HEK293 (cell line): ENCODE results near the gene IGFBP7.

Experiments used
- PBX3 ChIP-seq: sonication (generic); formaldehyde crosslinking; IDR thresholded peaks from 2 replicates; pipeline ENCODE4 v1.8.1; 2022; ENCODE audit warnings: mild to moderate bottlenecking, moderate library complexity, missing genetic modification reagents
- ZFP41 ChIP-seq: fragments of 450-650 bp; formaldehyde crosslinking; IDR thresholded peaks from 2 replicates; pipeline ENCODE4 v1.5.1; 2016; ENCODE audit warnings: missing biosample characterization, missing genetic modification characterization, borderline replicate concordance
- ZNF426 ChIP-seq: fragments of 450-650 bp; formaldehyde crosslinking; IDR thresholded peaks from 2 replicates; pipeline ENCODE4 v1.5.1; 2017; ENCODE audit warnings: missing biosample characterization, missing genetic modification characterization, mild to moderate bottlenecking, inconsistent platforms, moderate library complexity

- no peak for TF ChIP-seq ZNF426 (tag by site-specific recombination)
- TF ChIP-seq ZFP41 (tag by site-specific recombination), result no peak
- TF ChIP-seq PBX3 (CRISPR knock-in tag), result no peak
Observed at GRCh38 chr4:57081651-57082621, 28.2 kb downstream of the IGFBP7 start.
